Pulmonary artery endothelial cell (primary cell): Measurements from ENCODE around the gene C7. TPM values are rescaled to one million over a fixed set of nuclear protein-coding genes. Genes with fewer than 3 reads are reported as not detected.
A peak's percentile ranks its signal among the peaks of the same experiment; 100 is the strongest.
"Not testable (repeated sequence)": the region's sequence is repeated elsewhere in the genome, so short reads cannot be mapped to it uniquely, and the experiment has no call there.

Source experiments
- DNase-seq: peaks from one replicate; pipeline ENCODE4 v3.0.0-alpha.2; 2011; ENCODE audit warnings: low read depth, low spot score
- total RNA-seq: library from RNA; depleted of rRNA; stranded (reverse); fragments of >200 nt; gene quantifications from 2 replicates; pipeline ENCODE4 v1.2.3, GENCODE V29; 2014

Gene C7
- total RNA-seq: 1.2 and 7.7 TPM in 2 replicates

DNA sequence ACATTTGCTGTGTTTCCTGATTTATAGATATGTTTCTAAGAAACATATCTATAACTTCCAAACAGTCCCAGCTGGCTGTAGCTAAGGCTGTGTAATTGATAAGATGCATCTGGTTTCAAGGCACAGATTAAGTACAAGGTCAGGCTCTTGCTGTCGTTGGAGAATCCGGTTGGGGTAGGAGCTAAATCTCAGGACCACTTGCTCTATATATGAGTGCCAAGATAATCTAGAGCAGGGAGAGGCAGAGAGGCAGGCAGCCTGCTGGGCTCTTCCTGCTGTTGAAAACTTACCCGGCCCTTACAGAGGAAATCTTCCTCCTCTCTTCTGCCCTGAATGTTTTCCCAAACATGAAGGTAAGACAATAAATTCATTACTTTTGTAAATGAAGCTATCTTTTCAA, at the start of gene C7:
Gene C7, plus strand, starts transcription at position 234 of the 400 bp plus-strand sequence. Its CDS starts 114 bp downstream, at position 348.
- no peak for DNase-seq

GRCh38 chr5:40860711-40861110, 48.6 kb upstream of the C7 start:
- DNase-seq: no peak

DNA sequence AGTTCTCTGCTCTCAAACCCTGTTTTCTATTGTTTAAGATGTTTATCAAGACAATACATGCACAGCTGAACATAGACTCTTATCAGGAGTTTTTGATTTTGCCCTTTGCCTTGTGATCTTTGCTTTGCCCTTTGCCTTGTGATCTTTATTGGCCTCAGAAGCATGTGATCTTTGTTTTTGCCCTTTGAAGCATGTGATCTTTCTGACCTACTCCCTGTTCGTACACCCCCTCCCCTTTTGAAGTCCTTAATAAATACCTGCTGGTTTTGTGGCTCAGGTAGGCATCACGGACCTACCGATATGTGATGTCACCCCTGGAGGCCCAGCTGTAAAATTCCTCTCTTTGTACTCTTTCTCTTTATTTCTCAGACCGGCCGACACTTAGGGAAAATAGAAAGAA, 44.3 kb upstream of the C7 start:
- DNase-seq: not testable (repeated sequence)

GRCh38 chr5:40866844-40867243, 42.5 kb upstream of the C7 start:
- DNase-seq: no peak

DNA sequence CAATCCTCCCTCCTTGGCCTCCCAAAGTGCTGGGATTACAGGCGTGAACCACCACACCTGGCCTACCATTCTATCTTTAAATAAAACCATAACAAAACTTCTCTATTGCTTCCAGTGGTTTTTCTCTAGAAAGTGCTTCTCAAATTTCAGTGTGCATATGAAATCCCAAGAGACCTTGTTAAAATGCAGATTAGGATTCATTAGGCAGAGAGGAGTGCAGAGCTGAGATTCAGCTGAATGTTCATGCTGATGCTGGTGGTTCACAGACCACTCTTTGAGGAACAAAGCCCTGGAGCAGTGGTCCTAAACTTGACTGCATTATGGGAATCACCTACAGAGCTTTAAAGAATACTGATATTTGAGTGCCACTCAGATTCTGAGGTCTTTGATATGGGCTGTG, 39.9 kb upstream of the C7 start:
- DNase-seq: no peak

- no peak for DNase-seq
Measured at GRCh38 chr5:40871177-40871576, 38.1 kb upstream of the C7 start.

- DNase-seq: not testable (repeated sequence)
Measured at GRCh38 chr5:40872253-40872652, 37.0 kb upstream of the C7 start.

DNA sequence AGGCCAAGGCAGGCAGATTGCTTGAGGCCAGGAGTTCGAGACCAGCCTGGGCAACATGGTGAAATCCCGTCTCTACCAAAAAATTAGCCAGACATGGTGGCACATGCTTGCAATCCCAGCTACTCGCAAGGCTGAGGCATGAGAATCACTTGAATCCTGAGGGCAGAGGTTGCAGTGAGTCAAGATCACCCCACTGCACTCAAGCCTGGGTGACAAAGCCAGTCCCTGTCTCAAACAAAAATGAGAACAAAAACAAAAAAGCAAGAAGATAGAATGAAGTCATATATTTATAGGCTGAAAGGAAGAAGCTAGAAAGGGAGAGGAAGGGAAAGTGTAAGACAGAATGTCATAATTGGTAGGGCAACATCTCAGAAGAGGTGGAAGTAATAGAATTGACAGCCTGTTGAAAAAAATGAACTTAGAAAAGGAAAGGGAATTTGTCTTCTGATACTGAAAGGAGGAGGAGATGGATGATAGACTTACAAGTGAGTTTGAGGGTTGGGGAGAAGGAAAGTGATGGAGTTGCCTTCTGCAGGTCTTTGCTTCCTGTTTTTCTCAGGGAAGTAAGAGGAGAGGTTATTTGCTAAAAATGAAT, 35.9 kb upstream of the C7 start:
- DNase-seq: no peak

GRCh38 chr5:40875958-40876357, 33.3 kb upstream of the C7 start:
- DNase-seq: no peak

GRCh38 chr5:40877371-40877988, 31.8 kb upstream of the C7 start:
- DNase-seq: no peak

GRCh38 chr5:40879163-40879942, 29.9 kb upstream of the C7 start:
- no peak for DNase-seq

GRCh38 chr5:40882291-40882690, 27.0 kb upstream of the C7 start:
- DNase-seq: no peak

- DNase-seq: not testable (repeated sequence)
Measured at GRCh38 chr5:40883051-40883450, 26.2 kb upstream of the C7 start.

DNA sequence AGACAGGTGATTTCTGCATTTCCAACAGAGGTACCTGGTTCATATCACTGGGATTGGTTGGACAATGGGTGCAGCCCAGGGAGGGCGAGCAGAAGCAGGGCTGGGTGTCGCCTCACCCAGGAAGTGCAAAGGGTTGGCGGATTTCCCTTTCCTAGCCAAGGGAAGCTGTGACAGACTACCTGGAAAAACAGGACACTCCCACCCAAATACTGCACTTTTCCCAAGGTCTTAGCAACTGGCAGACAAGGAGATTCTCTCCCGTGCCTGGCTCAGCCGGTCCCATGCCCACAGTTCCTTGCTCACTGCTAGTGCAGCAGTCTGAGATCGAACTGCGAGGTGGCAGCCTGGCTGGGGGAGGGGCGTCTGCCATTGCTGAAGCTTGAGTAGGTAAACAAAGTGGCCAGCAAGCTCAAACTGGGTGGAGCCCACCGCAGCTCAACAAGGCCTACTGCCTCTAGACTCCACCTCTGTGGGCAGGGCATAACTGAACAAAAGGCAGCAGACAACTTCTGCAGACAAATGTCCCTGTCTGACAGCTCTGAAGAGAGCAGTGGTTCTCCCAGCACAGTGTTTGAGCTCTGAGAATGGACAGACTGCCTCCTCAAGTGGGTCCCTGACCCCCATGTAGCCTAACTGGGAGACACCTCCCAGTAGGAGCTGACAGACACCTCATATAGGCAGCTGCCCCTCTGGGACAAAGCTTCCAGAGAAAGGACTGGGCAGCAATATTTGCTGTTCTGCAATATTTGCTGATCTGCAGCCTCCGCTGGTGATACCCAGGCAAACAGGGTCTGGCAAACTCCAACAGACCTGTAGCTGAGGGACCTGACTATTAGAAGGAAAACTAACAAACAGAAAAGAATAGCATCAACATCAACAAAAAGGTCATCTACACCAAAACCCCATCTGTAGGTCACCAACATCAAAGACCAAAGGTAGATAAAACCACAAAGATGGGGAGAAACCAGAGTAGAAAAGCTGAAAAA, 13.6 kb upstream of the C7 start:
- not testable (repeated sequence) for DNase-seq

DNA sequence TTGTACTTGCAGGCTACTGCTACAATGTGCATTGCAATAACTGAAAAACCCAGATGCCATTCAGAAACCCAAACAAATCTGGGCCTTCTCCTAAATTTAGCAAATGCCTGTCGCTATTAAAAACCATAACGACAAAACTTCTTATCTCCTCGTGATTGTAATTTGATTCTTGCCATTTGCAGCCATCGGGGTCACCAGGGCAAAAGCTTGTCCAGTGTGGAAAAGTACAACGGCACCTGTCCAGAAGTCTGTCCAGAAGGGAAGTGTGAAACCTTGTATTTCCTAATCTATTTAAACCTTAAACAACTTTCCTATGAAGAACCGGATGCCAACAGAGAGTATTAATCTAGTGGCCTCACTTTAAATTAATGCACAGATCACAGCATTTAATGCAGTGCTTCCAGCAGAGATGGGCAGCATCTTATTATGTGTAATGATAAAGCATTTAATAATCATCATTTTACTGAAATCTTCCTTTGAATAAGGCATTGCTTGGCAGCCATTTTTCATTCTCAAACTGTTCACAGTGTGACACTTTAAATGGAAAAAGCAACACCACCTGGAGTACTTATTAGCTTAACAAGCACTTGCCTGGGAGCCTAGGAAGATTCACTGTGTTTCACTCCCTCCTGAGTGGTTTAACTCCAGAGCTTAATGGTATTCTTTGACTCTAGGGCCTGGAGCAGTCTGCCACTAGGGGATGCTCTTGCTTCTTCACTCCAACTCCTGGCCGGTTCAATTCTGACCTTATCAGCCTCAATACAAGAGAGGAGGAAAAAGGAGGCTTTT, 4.9 kb upstream of the C7 start:
- DNase-seq: peak; percentile 17

- DNase-seq: no peak
Measured at GRCh38 chr5:40904994-40905306, 4.3 kb upstream of the C7 start.

DNA sequence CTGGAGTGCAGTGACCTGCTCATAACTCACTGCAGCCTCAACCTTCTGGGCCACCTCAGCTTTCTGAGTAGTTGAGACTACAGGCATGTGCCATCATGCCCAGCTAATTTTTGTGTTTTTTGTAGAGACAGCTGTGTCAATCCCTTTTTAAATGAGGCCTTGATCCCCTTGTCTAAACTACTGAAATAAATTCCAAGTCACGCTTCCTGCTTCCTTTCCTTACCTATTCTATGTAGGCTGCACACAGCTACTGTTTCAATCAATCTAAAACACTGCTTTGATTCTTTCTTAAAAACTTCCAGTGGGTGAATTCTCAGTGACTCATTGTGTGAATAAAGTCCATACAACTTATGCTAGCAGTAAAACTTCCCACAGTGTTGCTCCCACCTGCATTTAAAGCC, 2.9 kb upstream of the C7 start:
- no peak for DNase-seq

DNA sequence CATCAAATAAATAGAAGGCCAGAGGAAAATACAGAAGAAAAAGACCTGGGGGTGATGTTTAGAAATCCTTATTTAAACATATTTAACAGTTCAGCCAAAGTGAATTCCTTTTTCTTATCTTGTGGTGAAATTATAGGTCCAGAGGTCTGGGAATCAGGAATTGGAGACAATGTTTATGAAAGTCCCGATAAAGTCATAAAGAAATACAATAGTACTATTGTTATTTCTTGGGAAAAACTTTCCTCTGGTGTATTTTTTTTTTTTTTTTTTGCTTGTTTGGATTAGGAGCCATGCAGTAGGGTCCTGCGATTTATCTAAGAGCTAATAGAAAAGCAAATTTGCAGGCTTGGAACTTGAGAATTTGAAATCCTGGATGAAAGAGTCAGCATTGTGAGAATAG, 426 bp downstream of the C7 start:
- no peak for DNase-seq

DNA sequence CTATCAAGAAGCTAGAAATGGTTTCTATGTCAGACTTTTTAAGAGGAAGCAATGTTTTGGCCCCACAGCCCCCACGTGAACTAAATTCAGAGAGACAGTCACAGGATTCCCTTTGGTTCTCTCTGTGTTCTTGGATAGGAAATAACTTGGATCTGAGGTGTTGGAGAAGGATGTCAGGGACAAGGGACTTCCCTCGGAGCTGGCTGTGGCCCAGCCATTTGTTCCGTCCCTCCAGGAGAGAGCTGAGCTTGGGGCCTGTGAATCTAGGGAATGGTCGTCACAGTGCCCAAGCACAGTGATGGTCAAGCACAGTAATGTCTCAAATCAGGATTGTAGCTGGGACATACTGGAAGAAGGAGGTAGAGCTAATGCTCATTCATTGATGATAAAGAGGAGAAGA, 2.0 kb downstream of the C7 start:
- DNase-seq: no peak

DNA sequence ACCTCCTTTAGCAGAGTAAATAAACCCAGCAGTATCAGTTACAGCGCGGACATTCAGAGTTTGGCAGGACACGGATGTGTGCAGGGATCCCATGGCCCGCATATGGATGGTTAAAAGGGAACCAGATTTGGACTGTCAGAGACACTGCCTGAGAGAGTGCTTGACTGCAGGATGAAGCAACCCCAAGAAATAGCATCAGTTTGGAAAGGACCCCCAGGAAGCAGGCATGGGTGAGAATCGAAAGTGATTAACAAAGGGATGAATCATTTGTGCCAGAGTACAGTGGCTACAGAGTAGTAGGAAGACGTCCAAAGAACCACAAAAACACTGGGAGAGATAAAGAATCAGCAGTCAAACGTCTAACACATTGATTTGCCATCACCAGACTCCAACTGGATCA, 5.5 kb downstream of the C7 start:
- no peak for DNase-seq

DNA sequence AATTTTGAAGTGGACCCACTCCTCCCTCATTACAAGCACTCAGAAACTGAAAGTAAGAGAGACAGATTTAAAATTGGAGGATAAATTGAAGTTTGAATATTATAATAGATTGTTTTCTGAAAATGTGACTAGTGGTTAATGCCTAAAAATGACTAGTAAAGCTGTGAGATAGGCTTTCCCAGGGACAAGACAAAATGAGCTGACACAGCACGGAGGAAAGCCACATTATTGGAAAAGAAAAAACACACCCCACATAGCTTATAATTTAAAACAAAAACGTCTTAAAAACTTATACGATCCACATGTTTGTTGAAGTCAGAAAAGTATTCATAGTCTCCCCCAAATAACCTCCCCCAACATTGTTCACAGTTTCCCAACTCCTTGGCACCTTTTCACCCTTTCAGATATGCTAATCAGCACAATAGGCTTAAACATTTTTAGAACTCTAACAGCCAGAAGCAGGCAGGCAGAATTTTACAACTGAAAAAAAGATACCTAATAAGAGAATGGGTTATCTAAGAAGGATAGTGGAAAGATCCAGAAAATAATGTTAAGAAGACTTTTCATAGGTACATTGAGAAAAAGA, 6.1 kb downstream of the C7 start:
- no peak for DNase-seq
